Esophagus muscularis mucosa (tissue), 4 donors: Measurements from ENCODE around the gene CEP350. TPM values are rescaled to one million over a fixed set of nuclear protein-coding genes. Genes with fewer than 3 reads are reported as not detected.

Source experiments
- DNase-seq: peaks from one replicate; pipeline ENCODE4 v3.0.0-alpha.2; 2017; ENCODE audit errors: extremely low spot score
- H3K27ac ChIP-seq, 4 donors: fragments of 200-600 bp; sonication (generic); replicated peaks in 1 of 4; 1 replicate in 3 of 4; 2 replicates in 1 of 4; pipeline ENCODE4 v1.5.1; 2016 to 2019; ENCODE audit warnings: mild to moderate bottlenecking in 1 of 4
- H3K27me3 ChIP-seq, 4 donors: fragments of 200-600 bp; sonication (generic); one replicate each; pipeline versions ENCODE4 v1.5.1 to v1.6.0; 2016 to 2019
- H3K36me3 ChIP-seq, 4 donors: fragments of 200-600 bp; sonication (generic); one replicate each; pipeline ENCODE4 v1.5.1; 2016 to 2019
- H3K4me1 ChIP-seq, 4 donors: fragments of 200-600 bp; sonication (generic); one replicate each; pipeline ENCODE4 v1.5.1; 2016 to 2019
- H3K4me3 ChIP-seq, 4 donors: fragments of 200-600 bp; sonication (generic); 1 replicate in 2 of 4; 2 replicates in 2 of 4; pipeline ENCODE4 v1.5.1; 2016 to 2019; ENCODE audit warnings: mild to moderate bottlenecking in 4 of 4, moderate library complexity in 1 of 4
- H3K9me3 ChIP-seq, 4 donors: fragments of 200-600 bp; sonication (generic); 1 replicate in 3 of 4; 2 replicates in 1 of 4; pipeline ENCODE4 v1.5.1; 2016 to 2019
- EP300 ChIP-seq: sonication (generic); formaldehyde crosslinking; IDR thresholded peaks from one replicate; pipeline ENCODE4 v1.6.1; 2017; ENCODE audit warnings: antibody characterized with exemption
- POLR2A ChIP-seq: fragments of 450-650 bp; IDR thresholded peaks from one replicate; pipeline ENCODE4 v1.6.1; 2017; ENCODE audit warnings: antibody characterized with exemption, moderate library complexity, mild to moderate bottlenecking, low read depth
- POLR2AphosphoS5 ChIP-seq, 2 donors: sonication (generic); formaldehyde crosslinking; IDR thresholded peaks; one replicate each; pipeline ENCODE4 v1.6.1; 2017; ENCODE audit warnings: antibody characterized with exemption in 2 of 2
- WGBS: methylation state at CpG from one replicate; pipeline ENCODE4 v1.1.5; 2018; 5-methylcytosine and 5-hydroxymethylcytosine counted together
- intact Hi-C: fragments of 100-400 bp; cut with DNase I; formaldehyde crosslinking; loops from one replicate; pipeline ENCODE4 v1.15.1; 2023
- total RNA-seq, 4 donors: library from RNA; depleted of rRNA; stranded (reverse); fragments of >200 nt; gene quantifications; one replicate each; pipeline versions ENCODE4 v1.1.0 to v1.2.1, GENCODE V29; 2016
- TF ChIP-seq, protein P1 (sequence below), 3 experiments: fragments of 200-600 bp in 2 of 3; fragments of 450-650 bp in 1 of 3; sonication (generic) in 2 of 3; IDR thresholded peaks; one replicate each; pipeline ENCODE4 v1.5.1; 2017 to 2019; ENCODE audit warnings: antibody characterized with exemption in 3 of 3, mild to moderate bottlenecking in 2 of 3, moderate library complexity in 1 of 3

Gene CEP350
- total RNA-seq, 4 donors from 2014 or later, result 61.0 to 80.6 (median 65.1) TPM

DNA sequence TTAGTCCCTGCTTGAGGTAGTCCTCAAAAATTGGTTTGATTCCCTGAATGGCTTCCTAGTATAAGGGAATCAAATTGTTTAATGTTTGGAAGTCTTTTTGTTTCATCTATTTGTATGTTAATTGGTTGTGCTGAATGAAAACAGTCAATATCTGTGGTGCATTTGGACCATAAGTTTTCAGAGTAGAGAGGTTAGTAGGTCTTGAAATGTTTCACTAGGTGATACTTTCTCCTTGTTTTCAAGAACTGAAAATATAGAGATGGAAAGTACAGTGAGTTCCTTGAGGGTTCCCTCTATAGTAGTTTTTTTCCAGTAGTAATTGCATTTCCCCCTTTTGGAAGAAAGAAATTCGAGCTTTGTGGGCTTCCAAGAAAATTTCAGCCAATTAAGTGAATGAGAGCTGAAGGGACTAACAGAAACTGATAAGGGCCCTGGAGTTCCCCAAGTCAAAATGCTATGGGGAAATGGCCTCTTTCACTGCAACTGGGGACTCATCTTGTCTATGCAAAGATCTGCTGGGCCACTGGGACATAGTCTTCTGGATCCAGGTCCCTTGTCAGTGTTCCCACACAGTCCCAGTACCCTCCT, 18.6 kb upstream of the CEP350 start:
- WGBS, result 71% methylated on average over 1 of the region's 1 CpG

DNA sequence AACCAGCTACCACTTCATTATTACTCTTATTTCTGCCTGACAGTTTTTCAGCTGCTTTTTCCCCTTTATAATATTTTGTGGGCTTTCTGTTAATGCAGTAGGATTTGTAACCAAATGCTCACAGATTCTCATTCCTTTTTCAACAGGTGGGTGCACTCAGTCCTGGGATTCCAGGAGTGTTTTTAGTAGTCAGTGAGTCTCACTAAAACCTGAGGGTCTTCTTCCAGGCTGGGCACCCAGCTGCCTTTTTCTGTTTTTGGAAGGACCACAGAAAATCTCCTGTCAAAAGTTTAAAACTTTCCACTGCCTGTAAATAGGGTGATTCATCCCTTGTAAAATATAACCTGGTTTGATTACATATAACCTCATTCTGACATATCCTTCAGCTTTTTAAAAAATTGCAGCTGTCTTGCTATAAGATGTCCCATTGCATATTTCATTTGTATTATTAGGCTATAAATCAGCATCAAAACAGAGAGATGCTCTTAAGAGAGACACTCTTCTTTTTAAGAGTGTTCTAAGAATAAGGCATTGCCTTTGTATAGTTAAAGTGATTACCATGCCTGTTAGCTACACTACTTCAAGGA, 16.8 kb upstream of the CEP350 start:
- intact Hi-C loops, result no loop called here
- Histone ChIP-seq H3K27me3 (no peaks in the 10 kb centered on the region), H3K4me1 (no peaks in the 10 kb centered on the region), H3K9me3 (no peaks in the 10 kb centered on the region), H3K36me3 (no peaks in the 10 kb centered on the region), H3K4me3 (no peak overlapping the region), H3K27ac (no peak overlapping the region)
- no peak for DNase-seq
- TF ChIP-seq POLR2A (no peak), EP300 (no peak), POLR2AphosphoS5 (IDR thresholded peaks at IDR 0.05) (no peak)
- TF ChIP-seq, protein P1, sequence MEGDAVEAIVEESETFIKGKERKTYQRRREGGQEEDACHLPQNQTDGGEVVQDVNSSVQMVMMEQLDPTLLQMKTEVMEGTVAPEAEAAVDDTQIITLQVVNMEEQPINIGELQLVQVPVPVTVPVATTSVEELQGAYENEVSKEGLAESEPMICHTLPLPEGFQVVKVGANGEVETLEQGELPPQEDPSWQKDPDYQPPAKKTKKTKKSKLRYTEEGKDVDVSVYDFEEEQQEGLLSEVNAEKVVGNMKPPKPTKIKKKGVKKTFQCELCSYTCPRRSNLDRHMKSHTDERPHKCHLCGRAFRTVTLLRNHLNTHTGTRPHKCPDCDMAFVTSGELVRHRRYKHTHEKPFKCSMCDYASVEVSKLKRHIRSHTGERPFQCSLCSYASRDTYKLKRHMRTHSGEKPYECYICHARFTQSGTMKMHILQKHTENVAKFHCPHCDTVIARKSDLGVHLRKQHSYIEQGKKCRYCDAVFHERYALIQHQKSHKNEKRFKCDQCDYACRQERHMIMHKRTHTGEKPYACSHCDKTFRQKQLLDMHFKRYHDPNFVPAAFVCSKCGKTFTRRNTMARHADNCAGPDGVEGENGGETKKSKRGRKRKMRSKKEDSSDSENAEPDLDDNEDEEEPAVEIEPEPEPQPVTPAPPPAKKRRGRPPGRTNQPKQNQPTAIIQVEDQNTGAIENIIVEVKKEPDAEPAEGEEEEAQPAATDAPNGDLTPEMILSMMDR (IDR thresholded peaks at IDR 0.05), result no peak

More for the DNA sequence above, 18.6 kb upstream of the CEP350 start:
- no peak overlapping the region for H3K4me3 ChIP-seq
- H3K4me1 ChIP-seq, result no peaks in the 10 kb centered on the region
- H3K27me3 ChIP-seq, result no peaks in the 10 kb centered on the region
- H3K36me3 ChIP-seq, result no peaks in the 10 kb centered on the region
- intact Hi-C loops, result no loop called here
- no peak overlapping the region for H3K27ac ChIP-seq
- no peaks in the 10 kb centered on the region for H3K9me3 ChIP-seq
- DNase-seq, result no peak
- TF ChIP-seq EP300 (no peak), POLR2AphosphoS5 (IDR thresholded peaks at IDR 0.05) (no peak), POLR2A (no peak)
- TF ChIP-seq, protein P1 (IDR thresholded peaks at IDR 0.05), result no peak

DNA sequence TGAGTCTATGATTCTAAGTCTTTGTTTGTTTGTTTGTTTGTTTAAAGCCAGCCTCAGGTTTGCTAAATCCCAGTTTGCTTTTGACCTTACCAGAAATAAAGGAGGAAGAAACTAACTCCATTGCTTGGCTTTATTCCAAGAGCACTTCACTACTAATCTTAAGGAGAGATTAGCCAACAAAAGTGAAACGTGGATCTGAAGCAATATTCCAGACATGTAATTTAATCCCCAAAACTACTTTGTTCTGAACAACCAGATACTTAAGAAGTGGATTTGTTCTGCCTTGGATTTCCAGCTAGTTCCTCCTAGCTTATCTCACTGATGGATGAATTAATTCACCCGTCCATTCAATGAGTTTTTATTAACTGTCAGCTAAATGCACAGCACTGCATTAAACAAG, 15.9 kb upstream of the CEP350 start:
- Histone ChIP-seq H3K27me3 (no peaks in the 10 kb centered on the region), H3K4me3 (no peak overlapping the region), H3K9me3 (no peaks in the 10 kb centered on the region), H3K36me3 (no peaks in the 10 kb centered on the region), H3K4me1 (no peaks in the 10 kb centered on the region), H3K27ac (no peak overlapping the region)
- no peak for TF ChIP-seq EP300
- intact Hi-C loops, result no loop called here
- 38% methylated on average over 2 of the region's 2 CpGs for WGBS
- DNase-seq, result no peak

DNA sequence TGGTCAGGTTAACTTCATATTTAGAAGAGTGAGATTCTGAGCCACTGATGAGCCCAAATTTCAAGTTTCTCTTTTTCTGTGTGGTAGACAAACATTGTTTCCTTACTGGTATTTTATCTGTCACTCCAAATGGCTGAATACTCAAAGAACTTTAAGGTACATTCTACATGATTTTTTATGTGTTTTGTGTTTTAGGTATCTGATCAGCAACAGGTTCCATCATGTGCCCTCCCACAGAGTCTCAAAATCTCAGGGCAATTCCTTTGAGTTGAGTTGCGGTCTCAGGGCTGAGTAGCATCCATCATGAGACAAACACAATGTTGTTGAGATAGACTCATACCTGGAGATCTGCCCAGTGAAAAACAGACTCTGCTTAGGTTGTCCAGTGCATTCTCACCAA, 14.7 kb upstream of the CEP350 start:
- Histone ChIP-seq H3K4me3 (no peak overlapping the region), H3K9me3 (no peaks in the 10 kb centered on the region), H3K27ac (no peak overlapping the region), H3K27me3 (no peaks in the 10 kb centered on the region), H3K36me3 (no peaks in the 10 kb centered on the region), H3K4me1 (no peaks in the 10 kb centered on the region)
- no peak for DNase-seq
- intact Hi-C loops, result no loop called here
- TF ChIP-seq POLR2A, result no peak
- no peak for TF ChIP-seq POLR2AphosphoS5 (IDR thresholded peaks at IDR 0.05)
- TF ChIP-seq EP300, result no peak
- TF ChIP-seq, protein P1 (IDR thresholded peaks at IDR 0.05), result no peak
- 100% methylated on average over 1 of the region's 1 CpG for WGBS

DNA sequence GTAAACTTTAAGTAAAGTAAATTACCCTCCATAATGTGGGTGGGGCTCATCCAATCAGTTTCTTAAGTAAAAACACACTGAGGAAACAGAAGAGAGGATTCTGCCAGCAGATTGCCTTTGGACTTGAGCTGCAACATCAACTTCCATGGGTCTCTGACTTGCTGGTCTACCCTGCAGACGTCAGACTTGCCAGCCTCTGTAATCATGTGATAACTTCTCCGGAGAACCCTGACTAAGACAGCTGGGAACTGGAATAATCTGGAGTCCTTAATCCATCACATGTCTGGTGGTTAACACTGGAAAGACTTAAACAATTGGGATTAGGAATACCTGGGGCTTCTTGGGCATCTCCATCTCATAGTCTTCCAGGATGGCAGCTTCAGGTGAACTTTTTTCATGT, 13.2 kb upstream of the CEP350 start:
- no peaks in the 10 kb centered on the region for H3K27me3 ChIP-seq
- no peak for DNase-seq
- WGBS, result 65% methylated on average over 2 of the region's 2 CpGs
- intact Hi-C loops, result no loop called here
- no peaks in the 10 kb centered on the region for H3K36me3 ChIP-seq
- TF ChIP-seq POLR2A, result no peak
- H3K4me3 ChIP-seq, result no peak overlapping the region
- no peaks in the 10 kb centered on the region for H3K9me3 ChIP-seq
- H3K27ac ChIP-seq, result no peak overlapping the region
- no peaks in the 10 kb centered on the region for H3K4me1 ChIP-seq

DNA sequence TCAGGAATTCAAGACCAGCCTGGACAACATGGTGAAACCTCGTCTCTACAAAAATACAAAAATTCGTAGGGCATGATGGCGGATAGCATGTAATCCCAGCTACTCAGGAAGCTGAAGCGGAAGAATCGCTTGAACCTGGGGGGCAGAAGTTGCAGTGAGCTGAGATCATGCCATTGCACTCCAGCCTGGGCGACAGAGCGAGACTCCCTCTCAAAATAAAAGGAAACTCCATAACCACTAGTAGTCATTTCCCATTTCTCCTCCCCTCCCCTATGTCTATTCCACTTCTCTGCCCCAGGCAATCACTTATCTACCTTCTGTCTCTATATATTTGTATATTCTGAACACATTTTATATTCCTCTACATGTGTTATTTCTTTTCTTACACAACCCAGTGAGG, 4.0 kb upstream of the CEP350 start:
- no peaks in the 10 kb centered on the region for H3K36me3 ChIP-seq
- no peak overlapping the region for H3K4me3 ChIP-seq
- TF ChIP-seq EP300, result no peak
- no peak for TF ChIP-seq POLR2AphosphoS5 (IDR thresholded peaks at IDR 0.05)
- no peak for TF ChIP-seq POLR2A
- TF ChIP-seq, protein P1 (IDR thresholded peaks at IDR 0.05), result no peak
- H3K9me3 ChIP-seq, result no peaks in the 10 kb centered on the region
- H3K27me3 ChIP-seq, result no peaks in the 10 kb centered on the region
- no peak overlapping the region for H3K27ac ChIP-seq
- peaks cover 7 to 11% (median 10%) of the 10 kb centered on the region in 4 donors for H3K4me1 ChIP-seq
- intact Hi-C loops, result loop anchor here (5.0 to 10.0 kb wide), 3 partner anchors 68 to 224 kb away; partner anchors contain the start of gene TOR1AIP1
- WGBS, result 89% methylated on average over 7 of the region's 7 CpGs
- DNase-seq, result no peak
